Loucy (cell line): Measurements from ENCODE around the gene ACCS.

ENCODE experiments used
- H2AFZ ChIP-seq: fragments of 200-600 bp; sonication (generic); 2 replicates; pipeline ENCODE4 v1.6.0; 2016; ENCODE audit warnings: antibody characterized with exemption, mild to moderate bottlenecking, low read length, moderate library complexity
- H3F3A ChIP-seq: fragments of 200-600 bp; 2 replicates; pipeline ENCODE4 v1.6.0; 2016; ENCODE audit warnings: antibody characterized with exemption, low read depth, mild to moderate bottlenecking
- H3K27me3 ChIP-seq: fragments of 200-600 bp; sonication (generic); 2 replicates; pipeline ENCODE4 v1.6.1; 2014; ENCODE audit warnings: low read length, mild to moderate bottlenecking; ENCODE audit not compliant: insufficient read depth, poor library complexity, severe bottlenecking
- H3K36me3 ChIP-seq: fragments of 200-600 bp; sonication (generic); 2 replicates; pipeline ENCODE4 v1.6.1; 2016; ENCODE audit warnings: low read length; ENCODE audit not compliant: insufficient read depth
- H3K4me1 ChIP-seq: fragments of 200-600 bp; sonication (generic); 2 replicates; pipeline ENCODE4 v1.5.1; 2014; ENCODE audit warnings: low read length, mild to moderate bottlenecking; ENCODE audit not compliant: insufficient read depth, poor library complexity, severe bottlenecking
- H3K4me2 ChIP-seq: fragments of 200-600 bp; sonication (generic); 2 replicates; pipeline ENCODE4 v1.6.0; 2014; ENCODE audit warnings: antibody characterized with exemption, low read length, low read depth, mild to moderate bottlenecking; ENCODE audit not compliant: poor library complexity, severe bottlenecking
- H3K4me3 ChIP-seq: fragments of 200-600 bp; sonication (generic); 2 replicates; pipeline ENCODE4 v1.5.1; 2014; ENCODE audit warnings: low read length, mild to moderate bottlenecking, mixed read lengths; ENCODE audit not compliant: poor library complexity, severe bottlenecking
- H3K79me2 ChIP-seq: fragments of 200-600 bp; sonication (generic); 2 replicates; pipeline ENCODE4 v1.6.1; 2014; ENCODE audit warnings: low read length; ENCODE audit not compliant: insufficient read depth
- H3K9ac ChIP-seq: fragments of 200-600 bp; sonication (generic); 2 replicates; pipeline ENCODE4 v1.6.0; 2014; ENCODE audit warnings: mild to moderate bottlenecking, low read depth, low read length, moderate library complexity; ENCODE audit not compliant: poor library complexity, severe bottlenecking
- H3K9me2 ChIP-seq: fragments of 200-600 bp; sonication (generic); replicated peaks from 2 replicates; pipeline ENCODE4 v1.6.1; 2016; ENCODE audit warnings: low read depth, low read length, mixed read lengths
- H3K9me3 ChIP-seq: fragments of 200-600 bp; sonication (generic); 2 replicates; pipeline ENCODE4 v1.6.1; 2014; ENCODE audit warnings: mild to moderate bottlenecking, antibody characterized with exemption, low read length, low read depth; ENCODE audit not compliant: insufficient read depth
- H4K20me1 ChIP-seq: fragments of 200-600 bp; sonication (generic); 2 replicates; pipeline ENCODE4 v1.6.0; 2014; ENCODE audit warnings: antibody characterized with exemption, low read length, mild to moderate bottlenecking; ENCODE audit not compliant: insufficient read depth, poor library complexity, severe bottlenecking
- CTCF ChIP-seq: fragments of 200-600 bp; sonication (generic); conservative IDR thresholded peaks from 2 replicates; pipeline ENCODE4 v1.5.1; 2014; ENCODE audit warnings: mild to moderate bottlenecking, antibody characterized with exemption, low read length
- EZH2phosphoT487 ChIP-seq: fragments of 200-600 bp; IDR thresholded peaks from 2 replicates; pipeline ENCODE4 v1.6.1; 2018; ENCODE audit warnings: antibody characterized with exemption, mild to moderate bottlenecking, moderate library complexity, borderline replicate concordance

The ACCS gene

GRCh38 chr11:44030996-44031395, 35.1 kb upstream of the ACCS start:
- Histone ChIP-seq H3K27me3 (no peaks in the 10 kb centered on the region), H3K9me2 (no peaks in the 10 kb centered on the region), H3K9me3 (0 out of 2 replicates have a peak, but pooled peaks cover 1% of the 10 kb centered on the region), H4K20me1 (no peaks in the 10 kb centered on the region), H3K36me3 (no peaks in the 10 kb centered on the region), H3K9ac (no peak overlapping the region), H3F3A (no peaks in the 10 kb centered on the region), H3K79me2 (no peaks in the 10 kb centered on the region), H2AFZ (no peak overlapping the region), H3K4me3 (no peak overlapping the region), H3K4me2 (no peak overlapping the region), H3K4me1 (no peaks in the 10 kb centered on the region)
- TF ChIP-seq EZH2phosphoT487 (no peak), CTCF (no peak)

GRCh38 chr11:44031549-44031948, 34.5 kb upstream of the ACCS start:
- H3K9me2 ChIP-seq: no peaks in the 10 kb centered on the region
- no peaks in the 10 kb centered on the region for H3F3A ChIP-seq
- H3K9ac ChIP-seq: no peak overlapping the region
- H3K27me3 ChIP-seq: no peaks in the 10 kb centered on the region
- H3K9me3 ChIP-seq: no peaks in the 10 kb centered on the region
- no peaks in the 10 kb centered on the region for H3K4me1 ChIP-seq
- TF ChIP-seq EZH2phosphoT487 (no peak), CTCF (no peak)
- H3K4me2 ChIP-seq: no peak overlapping the region
- H2AFZ ChIP-seq: no peak overlapping the region
- no peaks in the 10 kb centered on the region for H3K36me3 ChIP-seq
- H4K20me1 ChIP-seq: no peaks in the 10 kb centered on the region
- H3K79me2 ChIP-seq: no peaks in the 10 kb centered on the region
- no peak overlapping the region for H3K4me3 ChIP-seq

GRCh38 chr11:44032299-44033085, 33.6 kb upstream of the ACCS start:
- H3K4me1 ChIP-seq: no peaks in the 10 kb centered on the region
- no peak overlapping the region for H3K4me3 ChIP-seq
- H3K36me3 ChIP-seq: no peaks in the 10 kb centered on the region
- H3K9me3 ChIP-seq: no peaks in the 10 kb centered on the region
- H4K20me1 ChIP-seq: no peaks in the 10 kb centered on the region
- H3K4me2 ChIP-seq: no peak overlapping the region
- no peak overlapping the region for H2AFZ ChIP-seq
- H3K27me3 ChIP-seq: no peaks in the 10 kb centered on the region
- no peak overlapping the region for H3K9ac ChIP-seq
- no peaks in the 10 kb centered on the region for H3K79me2 ChIP-seq
- no peaks in the 10 kb centered on the region for H3F3A ChIP-seq
- H3K9me2 ChIP-seq: no peaks in the 10 kb centered on the region
- TF ChIP-seq EZH2phosphoT487 (no peak), CTCF (no peak)
